ENCODE measurements around the gene ANGPT4.

ANGPT4 gene

GRCh38 chr20:916125-916799 lies at the start of gene ANGPT4:
ANGPT4 (minus strand) TSS chr20:916334; CDS start chr20:916214, 120 bp downstream.
- H2AFZ ChIP-seq (ENCODE audit: low read depth, low read length): no peak within 1 kb of the TSS
- H3K79me2 ChIP-seq (ENCODE audit: insufficient read depth, low read length): no peaks in the 10 kb centered on the region
- no peak within 1 kb of the TSS for H3K9ac ChIP-seq (ENCODE audit: low read depth, low read length)
- H3K4me1 ChIP-seq (ENCODE audit: insufficient read depth, low read length): no peaks in the 10 kb centered on the region
- no peaks in the 10 kb centered on the region for H3K36me3 ChIP-seq (ENCODE audit: insufficient read depth, low read length)
- H3K4me3 ChIP-seq (ENCODE audit: low read depth in 1 of 2, low read length in 2 of 2): no peak within 1 kb of the TSS
- H3K4me2 ChIP-seq (ENCODE audit: insufficient read depth, low read length): no peak within 1 kb of the TSS
- ATAC-seq (ENCODE audit: insufficient read depth, low read depth) (no peak), DNase-seq (no peak)
- TF ChIP-seq CTCF (IDR thresholded peaks at IDR 0.05; ENCODE audit: borderline replicate concordance, extremely low read depth, low read length, poor library complexity, severe bottlenecking): no peak
- TF ChIP-seq EZH2 (IDR thresholded peaks at IDR 0.05; ENCODE audit: borderline replicate concordance, low read depth, low read length, severe bottlenecking): no peak
- H3K27ac ChIP-seq (ENCODE audit: low read length): no peak within 1 kb of the TSS
- H3K27me3 ChIP-seq (ENCODE audit: insufficient read depth, low read length, poor library complexity): peaks cover 24% of the 10 kb centered on the region
- H3K9me3 ChIP-seq (ENCODE audit: insufficient read depth, low read length, severe bottlenecking): no peaks in the 10 kb centered on the region
- peaks cover 8% of the 10 kb centered on the region; the same call in 1 of the 2 replicates for H4K20me1 ChIP-seq (ENCODE audit: insufficient read depth, low read length)

- TF ChIP-seq CTCF (IDR thresholded peaks at IDR 0.05; ENCODE audit: borderline replicate concordance, extremely low read depth, low read length, poor library complexity, severe bottlenecking) (no peak), EZH2 (IDR thresholded peaks at IDR 0.05; ENCODE audit: borderline replicate concordance, low read depth, low read length, severe bottlenecking) (no peak)
- peaks cover 8% of the 10 kb centered on the region for H3K27me3 ChIP-seq (ENCODE audit: insufficient read depth, low read length, poor library complexity)
- H3K27ac ChIP-seq (ENCODE audit: low read length): no peak overlapping the region
- no peak overlapping the region for H2AFZ ChIP-seq (ENCODE audit: low read depth, low read length)
- H3K9me3 ChIP-seq (ENCODE audit: insufficient read depth, low read length, severe bottlenecking): no peaks in the 10 kb centered on the region
- ATAC-seq (ENCODE audit: insufficient read depth, low read depth): no peak
- no peaks in the 10 kb centered on the region for H3K36me3 ChIP-seq (ENCODE audit: insufficient read depth, low read length)
- H3K4me1 ChIP-seq (ENCODE audit: insufficient read depth, low read length): no peaks in the 10 kb centered on the region
- no peak overlapping the region for H3K4me3 ChIP-seq (ENCODE audit: low read depth in 1 of 2, low read length in 2 of 2)
- no peaks in the 10 kb centered on the region for H4K20me1 ChIP-seq (ENCODE audit: insufficient read depth, low read length)
- H3K9ac ChIP-seq (ENCODE audit: low read depth, low read length): no peak overlapping the region
- no peaks in the 10 kb centered on the region for H3K79me2 ChIP-seq (ENCODE audit: insufficient read depth, low read length)
- DNase-seq: no peak
- H3K4me2 ChIP-seq (ENCODE audit: insufficient read depth, low read length): no peak overlapping the region
These were observed 47.7 kb upstream of the ANGPT4 start for GRCh38 chr20:963795-964194.

- Histone ChIP-seq H2AFZ (ENCODE audit: low read depth, low read length) (no peak overlapping the region), H3K27ac (ENCODE audit: low read length) (no peak overlapping the region), H3K27me3 (ENCODE audit: insufficient read depth, low read length, poor library complexity) (peaks cover 5% of the 10 kb centered on the region), H3K9ac (ENCODE audit: low read depth, low read length) (no peak overlapping the region), H3K4me1 (ENCODE audit: insufficient read depth, low read length) (no peaks in the 10 kb centered on the region), H3K4me3 (ENCODE audit: low read depth in 1 of 2, low read length in 2 of 2) (no peak overlapping the region), H3K4me2 (ENCODE audit: insufficient read depth, low read length) (no peak overlapping the region), H3K79me2 (ENCODE audit: insufficient read depth, low read length) (no peaks in the 10 kb centered on the region), H3K9me3 (ENCODE audit: insufficient read depth, low read length, severe bottlenecking) (no peaks in the 10 kb centered on the region), H3K36me3 (ENCODE audit: insufficient read depth, low read length) (no peaks in the 10 kb centered on the region), H4K20me1 (ENCODE audit: insufficient read depth, low read length) (no peaks in the 10 kb centered on the region)
- TF ChIP-seq CTCF (IDR thresholded peaks at IDR 0.05; ENCODE audit: borderline replicate concordance, extremely low read depth, low read length, poor library complexity, severe bottlenecking): no peak
- no peak for TF ChIP-seq EZH2 (IDR thresholded peaks at IDR 0.05; ENCODE audit: borderline replicate concordance, low read depth, low read length, severe bottlenecking)
- no peak for DNase-seq
- ATAC-seq (ENCODE audit: insufficient read depth, low read depth): no peak
These were observed 46.5 kb upstream of the ANGPT4 start for GRCh38 chr20:962683-963082.
